ENCODE measurements around the gene PDIA3.
"Not testable (repeated sequence)": the region's sequence is repeated elsewhere in the genome, so short reads cannot be mapped to it uniquely, and the experiment has no call there.

Gene PDIA3

DNA sequence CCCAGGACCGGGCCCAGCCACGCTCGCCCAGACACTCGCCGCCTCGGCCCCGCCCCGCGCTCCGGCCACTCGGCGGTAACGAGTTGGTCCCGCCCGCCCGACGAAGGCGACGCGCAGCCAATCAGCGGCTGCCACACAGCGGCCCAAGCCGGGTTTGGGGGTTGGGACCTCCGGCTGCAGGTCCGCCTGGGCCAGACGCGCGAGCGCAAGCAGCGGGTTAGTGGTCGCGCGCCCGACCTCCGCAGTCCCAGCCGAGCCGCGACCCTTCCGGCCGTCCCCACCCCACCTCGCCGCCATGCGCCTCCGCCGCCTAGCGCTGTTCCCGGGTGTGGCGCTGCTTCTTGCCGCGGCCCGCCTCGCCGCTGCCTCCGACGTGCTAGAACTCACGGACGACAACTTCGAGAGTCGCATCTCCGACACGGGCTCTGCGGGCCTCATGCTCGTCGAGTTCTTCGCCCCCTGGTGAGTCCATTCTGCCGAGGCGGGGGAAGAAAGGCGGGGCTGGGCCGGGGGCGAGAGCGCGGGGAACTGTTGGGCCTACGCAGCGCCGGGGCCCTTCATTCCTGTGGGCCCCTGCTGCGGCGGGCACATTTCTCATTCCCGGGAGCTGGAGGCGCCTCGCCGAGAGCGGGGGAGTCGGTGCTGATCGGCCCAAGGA, at the start of gene PDIA3:
PDIA3 (plus strand) TSS at position 194 of the 658 bp plus-strand sequence; CDS start at position 296, 102 bp downstream.
- DNase-seq: peak; percentile 69

DNA sequence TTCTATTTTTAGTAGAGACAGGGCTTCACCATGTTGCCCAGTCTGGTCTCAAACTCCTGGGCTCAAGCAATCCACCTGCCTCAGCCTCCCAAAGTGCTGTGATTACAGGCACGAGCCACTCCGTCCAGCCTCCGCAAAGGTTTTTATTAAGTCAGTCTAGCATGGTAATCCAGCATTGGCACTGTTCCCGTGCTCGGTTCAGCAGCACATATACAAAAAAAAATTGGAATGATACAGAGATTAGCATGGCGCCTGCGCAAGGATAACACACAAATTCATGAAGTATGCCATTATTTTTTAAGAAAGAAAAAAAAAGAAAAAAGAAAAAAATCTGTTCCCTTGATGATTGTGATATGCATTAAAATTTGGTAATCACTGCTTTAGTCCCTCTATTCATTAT, 44.1 kb upstream of the PDIA3 start:
- no peak for DNase-seq

DNA sequence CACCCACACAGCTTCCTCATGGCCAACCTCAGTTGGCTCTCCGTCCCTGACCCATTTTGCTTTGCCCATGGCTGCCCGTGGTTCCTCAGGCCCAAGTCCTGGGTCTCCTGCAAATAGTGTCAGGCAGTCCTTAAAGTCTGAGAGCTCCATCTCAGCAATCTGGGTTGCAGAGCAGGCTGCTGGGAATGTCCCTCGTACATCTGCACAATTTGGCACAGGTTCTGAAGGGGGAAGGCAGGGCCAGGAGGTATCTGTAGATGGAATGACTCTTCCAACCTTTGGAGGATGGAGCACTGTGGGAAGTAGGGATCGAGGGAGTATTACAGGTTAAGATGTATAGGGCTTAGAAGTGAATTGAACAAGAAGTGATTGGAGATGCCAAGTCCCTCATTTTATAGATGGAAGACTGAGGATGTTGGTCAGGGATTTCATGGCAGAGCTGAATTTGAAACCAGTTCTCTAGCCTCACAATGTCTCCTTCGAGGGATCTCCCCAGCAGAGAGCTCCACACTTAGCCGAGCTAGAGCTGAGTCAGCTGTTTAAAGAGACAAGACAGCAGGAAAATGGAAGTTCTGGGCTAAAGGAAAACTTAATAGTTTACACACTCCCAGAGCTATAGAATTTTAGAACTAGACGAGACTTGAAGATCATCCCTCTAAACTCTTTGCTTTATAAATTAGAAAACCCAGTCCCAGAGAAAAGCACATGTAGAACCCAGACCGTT, 43.4 kb upstream of the PDIA3 start:
- DNase-seq: no peak

DNA sequence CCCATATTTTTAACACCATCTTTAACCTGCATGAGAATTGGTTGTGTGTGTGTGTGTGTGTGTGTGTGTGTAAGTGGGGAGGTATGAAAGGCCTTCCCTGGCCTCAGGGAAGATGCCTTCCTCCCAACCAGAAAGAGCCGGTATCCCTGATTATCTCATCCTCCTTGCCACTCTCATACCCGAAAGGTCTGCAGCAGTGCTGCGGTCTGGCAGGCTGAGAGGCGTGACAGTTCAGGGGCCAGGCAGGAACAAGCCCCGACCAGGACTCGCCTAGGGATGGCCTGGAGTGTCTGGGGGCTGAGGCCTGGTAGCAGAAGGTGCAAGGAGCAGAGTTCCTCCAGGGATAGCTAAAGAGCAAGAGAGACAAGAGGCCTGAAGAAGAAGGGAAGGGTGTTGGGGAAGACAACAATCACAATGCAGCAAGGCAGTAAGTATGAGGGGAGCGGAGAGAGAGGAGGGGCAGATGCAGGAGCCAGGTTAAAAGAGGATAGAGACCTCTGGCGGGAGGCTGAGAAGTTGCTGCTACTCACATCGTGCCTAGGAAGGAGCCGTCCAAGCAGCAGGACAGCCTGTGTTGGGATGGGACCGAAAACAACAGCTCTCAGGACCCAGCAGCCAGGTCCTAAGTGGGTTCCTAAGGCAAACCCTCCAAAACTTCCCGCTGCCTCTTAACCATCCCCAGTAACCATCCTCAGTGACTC, 35.7 kb upstream of the PDIA3 start:
- DNase-seq: not testable (repeated sequence)

DNA sequence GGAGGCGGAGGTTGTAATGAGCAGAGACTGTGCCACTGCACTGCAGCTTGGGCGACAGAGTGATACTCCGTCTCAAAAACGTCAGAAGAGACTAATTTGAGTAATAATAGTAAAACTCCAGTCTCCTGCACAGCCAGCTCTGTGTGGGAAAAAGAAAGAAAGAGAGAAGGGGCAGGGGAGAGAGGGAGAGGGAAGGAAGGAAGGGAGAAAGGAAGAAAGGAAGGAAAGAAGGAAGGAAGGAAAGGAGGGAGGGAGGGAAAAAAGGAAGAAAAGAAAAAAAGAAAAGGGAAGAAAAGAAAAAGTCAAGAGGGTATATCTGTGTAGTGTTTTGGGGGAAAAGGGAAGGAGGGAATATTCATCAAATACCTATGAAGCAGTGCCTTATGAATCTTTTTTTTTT, 23.1 kb upstream of the PDIA3 start:
- DNase-seq: no peak

DNA sequence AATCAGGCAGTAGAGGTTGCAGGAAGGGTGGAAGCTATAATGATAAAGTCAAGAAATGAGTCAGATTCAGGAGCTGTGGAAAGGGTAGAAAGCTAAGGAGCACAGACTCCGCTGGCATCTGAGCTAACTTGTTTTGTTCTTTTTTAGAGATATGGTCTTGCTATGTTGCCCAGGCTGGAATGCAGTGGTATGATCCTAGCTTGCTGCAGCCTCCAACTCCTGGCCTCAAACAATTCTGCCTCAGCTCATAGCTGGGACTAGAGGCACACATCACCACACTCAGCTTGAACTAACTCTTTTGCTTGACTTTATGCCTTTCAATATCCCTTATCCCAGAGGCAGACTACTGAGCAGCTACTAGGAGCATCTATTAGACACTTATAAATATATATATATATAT, 19.9 kb upstream of the PDIA3 start:
- DNase-seq: not testable (repeated sequence)

DNA sequence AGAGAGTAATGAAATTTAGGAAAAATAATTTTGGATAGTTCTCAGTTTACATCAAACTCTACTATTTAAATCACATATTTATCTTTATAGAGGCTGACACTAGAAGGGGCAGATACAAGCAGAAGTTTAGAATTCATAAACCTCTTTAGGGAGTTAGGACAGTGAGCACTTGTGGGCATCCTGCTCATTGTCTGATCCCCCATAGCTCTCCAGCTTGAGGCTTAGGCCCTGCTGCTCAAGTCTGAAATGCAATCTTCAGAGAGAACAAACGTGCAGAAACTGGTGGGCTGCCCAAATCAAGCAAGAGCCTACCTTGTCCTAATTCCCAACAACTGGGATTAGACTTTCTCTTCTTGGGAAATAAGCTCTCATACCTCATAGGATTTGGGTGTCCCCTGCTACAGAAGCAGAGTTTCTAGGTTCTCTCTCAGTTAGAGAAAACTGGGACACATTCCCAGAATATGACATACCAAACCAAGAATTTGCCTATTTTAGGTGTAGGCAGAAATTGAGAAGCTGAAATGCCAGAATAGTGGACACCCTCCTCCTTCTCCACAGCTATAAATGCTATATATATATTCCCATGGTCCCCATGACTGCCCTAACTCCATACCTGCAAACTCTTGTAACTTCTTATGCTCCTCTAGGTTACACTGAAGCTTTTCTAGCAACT, 18.0 kb upstream of the PDIA3 start:
- DNase-seq: not testable (repeated sequence)

DNA sequence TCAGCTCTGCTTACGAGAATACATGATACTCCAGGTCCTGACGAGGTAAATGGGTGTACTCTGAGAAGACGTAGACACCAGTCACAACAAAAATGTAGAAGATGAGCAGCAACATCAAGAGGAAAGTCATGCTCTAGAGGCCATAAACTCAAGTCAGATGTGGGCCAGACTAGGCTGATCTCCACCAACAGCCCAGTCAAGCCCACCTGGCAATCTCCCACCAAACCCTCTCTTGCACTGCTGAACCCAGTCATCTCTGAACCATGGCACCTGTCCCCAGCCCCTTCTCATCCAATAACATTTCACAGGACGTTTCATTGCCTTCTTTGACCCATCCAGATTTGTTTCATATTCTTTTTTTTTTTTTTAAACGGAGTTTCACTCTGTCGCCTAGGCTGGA, 10.8 kb upstream of the PDIA3 start:
- DNase-seq: no peak

DNA sequence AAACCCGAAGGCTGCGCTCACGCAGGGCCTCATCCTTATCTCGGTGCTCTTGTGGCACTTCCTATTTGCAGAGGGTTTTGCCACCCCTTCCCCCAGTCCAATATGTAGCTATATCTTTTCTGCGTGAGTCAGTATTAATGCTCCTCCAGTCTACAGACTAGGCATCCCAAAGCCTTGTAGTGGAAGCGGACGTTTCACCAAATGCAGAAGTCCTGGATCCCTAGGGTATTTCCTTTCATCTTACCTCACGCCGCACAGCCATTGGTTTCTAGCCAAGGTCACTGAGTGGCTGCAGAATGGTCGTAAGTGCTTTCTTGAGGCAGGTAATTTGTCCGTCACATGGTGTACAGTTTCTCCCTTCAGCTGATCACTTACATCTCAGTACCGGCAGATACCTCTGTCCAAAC, 668 bp downstream of the PDIA3 start:
- DNase-seq: not testable (repeated sequence)

DNA sequence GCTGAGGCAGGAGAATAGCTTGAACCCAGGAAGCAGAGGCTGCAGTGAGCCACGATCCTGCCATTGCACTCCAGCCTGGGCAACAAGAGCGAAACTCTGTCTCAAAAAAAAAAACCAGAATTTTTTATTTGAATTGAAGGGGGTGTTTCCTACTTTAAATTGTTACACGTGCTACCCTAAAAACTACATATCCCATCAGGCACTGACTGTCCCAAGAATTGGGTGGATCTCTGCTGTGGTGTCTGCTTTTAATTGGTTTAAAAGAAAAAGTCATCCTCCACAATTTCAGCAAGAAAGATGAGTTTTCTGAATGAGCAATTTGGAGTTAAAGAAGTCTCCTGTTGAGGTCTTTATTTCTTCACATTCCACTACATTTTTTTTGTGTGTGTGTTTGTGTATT, 2.1 kb downstream of the PDIA3 start:
- DNase-seq: no peak

DNA sequence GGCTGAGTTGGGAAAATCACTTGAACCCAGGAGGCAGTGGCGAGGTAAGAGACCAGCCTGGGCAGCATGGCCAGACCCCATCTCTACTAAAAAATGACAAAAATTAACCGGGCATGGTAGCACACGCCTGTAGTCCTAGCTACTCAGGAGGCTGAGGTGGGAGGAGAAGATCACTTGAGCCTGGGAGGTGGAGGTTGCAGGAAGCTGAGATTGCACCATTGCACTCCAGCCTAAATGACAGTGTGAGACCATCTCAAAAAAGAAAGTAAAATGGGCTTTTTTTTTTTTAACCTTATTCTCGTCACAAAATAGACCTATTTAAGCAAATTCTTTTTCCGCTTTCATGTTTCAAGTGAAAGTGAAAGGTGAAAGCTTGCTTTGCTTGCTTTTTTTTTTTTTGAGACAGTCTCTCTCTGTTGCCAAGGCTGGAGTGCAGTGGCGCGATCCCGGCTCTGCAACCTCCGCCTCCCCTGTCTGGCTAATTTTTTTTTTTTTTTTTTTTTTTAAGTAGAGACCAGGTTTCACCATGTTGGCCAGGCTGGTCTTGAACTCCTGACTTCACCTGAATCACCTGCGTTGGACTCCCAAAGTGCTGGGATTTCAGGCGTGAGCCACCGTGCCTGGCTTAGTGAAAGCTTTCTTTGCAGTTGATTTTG, 3.6 kb downstream of the PDIA3 start:
- DNase-seq: no peak

DNA sequence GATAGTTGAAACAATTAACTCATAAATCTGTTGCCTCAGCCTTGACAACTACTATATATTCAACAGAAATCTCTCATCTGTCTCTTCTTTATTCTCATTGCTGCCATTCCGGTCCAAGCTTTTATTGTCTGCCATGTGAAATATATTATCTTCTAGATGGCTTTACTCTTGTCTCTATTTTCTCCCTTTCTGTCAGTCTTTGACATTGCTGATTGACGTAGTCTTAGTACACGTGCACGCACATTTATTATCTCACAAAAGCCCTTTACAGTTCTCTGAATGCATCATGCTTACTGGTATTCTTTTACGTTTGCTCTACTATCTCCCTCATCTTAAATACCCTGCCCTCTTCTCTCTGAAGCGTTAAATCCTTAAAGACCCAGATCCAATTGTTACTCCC, 5.6 kb downstream of the PDIA3 start:
- no peak for DNase-seq

DNA sequence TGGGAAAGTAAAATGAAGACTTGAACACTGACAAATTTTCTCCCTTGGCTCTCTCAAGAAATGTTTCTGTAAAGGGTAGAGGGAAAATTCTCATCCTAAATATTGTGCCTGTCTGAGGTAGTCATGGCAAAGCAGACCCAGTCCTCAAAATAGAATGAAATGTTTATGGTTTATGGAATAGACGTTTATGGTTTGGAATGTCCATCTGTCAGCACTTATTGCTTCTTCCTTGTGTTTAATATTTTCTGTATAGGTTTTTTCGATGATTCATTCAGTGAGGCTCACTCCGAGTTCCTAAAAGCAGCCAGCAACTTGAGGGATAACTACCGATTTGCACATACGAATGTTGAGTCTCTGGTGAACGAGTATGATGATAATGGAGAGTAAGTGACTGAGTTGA, 16.6 kb downstream of the PDIA3 start:
- DNase-seq: no peak

DNA sequence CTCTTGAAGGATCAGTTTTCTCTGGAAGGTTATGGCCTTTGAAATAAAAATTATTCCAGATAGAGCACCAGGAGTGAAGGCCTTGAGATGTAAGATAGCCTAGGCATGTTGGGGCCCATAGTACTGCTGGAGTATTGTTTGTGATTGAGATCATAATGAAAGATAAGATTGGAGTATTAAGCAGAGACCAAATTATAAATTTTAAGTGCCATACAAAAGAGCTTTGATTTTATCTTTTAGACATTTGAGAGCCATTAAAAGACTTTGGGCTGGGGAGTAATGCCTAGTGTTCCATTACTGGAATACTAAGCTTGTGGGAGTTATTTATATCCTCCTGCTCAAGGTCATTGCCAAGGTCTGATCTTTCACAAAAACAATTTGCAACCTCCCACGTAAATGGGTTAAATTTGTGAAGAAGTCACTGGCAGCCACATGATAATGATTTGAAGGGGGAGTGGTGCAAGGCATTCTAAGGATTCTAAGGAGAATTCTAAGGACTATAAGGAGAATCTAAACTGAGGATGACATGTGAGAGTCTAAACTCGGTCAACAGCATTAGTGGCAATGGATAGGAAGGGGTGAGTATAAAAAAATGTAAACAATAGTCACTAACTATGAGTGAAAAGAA, 17.7 kb downstream of the PDIA3 start:
- DNase-seq: no peak

DNA sequence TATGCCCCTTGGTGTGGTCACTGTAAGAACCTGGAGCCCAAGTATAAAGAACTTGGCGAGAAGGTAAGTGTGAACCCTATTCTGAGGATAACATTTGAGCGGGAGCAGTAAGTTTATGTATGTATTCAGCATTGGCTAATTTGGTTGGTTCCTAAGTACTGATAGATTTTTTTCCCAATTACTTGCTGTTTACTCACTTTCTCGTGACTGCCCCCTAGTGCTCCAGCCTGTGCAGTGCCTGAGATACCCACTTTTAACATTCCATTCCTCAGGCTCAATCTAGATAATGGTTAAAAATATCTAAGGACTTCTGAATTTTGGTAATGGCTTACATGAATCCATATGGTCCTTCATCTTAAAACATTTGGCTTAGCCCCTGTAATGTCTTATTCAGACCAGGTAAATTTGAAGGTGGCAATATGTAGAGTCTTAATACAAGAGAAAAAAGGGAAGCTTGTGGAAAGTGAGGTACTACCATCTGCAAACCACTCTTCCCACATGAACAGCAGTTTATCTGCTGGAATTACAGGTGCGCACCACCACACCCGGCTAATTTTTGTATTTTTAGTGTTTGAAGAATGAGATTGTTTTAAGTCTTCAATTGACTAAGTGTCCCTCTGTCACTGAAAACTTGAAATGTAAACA, 23.5 kb downstream of the PDIA3 start:
- DNase-seq: no peak

DNA sequence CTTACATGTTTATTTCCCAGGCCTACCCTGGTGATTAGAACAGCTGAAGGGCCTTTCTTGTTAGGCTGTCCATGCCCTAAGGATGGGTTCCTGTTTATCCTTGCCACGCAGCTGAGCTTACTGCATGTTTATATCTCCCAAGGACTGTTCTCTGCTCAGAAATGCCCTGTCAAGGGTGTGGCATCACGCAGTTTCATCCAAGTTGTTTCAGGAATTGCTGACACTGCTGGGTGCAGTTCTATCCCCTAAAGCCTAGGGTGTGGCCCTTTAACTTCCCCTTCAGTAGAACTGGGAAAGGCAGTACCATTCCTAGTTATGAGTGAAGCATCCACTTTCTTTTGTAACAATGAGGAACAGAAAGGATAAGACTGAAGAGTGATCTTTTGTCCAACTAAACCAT, 25.6 kb downstream of the PDIA3 start:
- no peak for DNase-seq

DNA sequence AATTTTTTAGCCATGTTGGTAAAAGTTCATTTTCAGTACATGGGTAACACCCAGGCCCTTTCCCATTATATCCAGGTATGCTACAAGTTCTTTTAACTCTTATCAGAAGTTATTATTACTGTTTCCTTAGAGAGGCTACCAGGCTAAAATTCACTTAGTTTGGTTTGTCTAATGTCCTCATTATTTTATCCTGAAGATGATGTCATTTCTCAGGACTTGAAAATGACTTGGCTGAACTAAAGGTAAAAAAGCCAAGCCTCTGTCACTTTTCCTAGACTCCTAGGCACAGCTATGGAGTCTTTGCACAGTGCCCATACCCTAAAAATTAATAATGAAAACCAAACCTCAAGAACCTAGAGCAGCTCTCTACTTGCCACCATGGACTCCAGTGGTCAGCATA, 26.4 kb downstream of the PDIA3 start:
- no peak for DNase-seq

DNA sequence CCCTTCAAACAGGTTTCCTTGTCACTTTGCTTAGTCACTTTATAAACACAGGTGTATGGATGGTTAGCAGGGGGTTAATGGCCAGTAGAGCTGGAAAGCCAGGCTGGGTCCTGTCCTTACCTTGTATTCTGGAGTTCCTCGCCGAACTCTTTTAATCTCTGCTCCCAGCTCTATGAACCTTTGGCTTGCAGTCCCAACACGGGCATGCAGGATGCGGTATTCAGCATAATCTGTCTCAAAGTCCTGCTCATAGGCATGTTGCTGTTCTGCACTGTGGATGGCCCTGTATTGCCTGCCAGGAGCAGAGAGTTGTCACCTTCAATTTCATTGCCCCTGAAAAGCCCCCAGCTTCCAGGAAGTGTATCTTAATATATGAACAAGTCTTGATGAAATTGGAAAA, 27.8 kb downstream of the PDIA3 start:
- no peak for DNase-seq

DNA sequence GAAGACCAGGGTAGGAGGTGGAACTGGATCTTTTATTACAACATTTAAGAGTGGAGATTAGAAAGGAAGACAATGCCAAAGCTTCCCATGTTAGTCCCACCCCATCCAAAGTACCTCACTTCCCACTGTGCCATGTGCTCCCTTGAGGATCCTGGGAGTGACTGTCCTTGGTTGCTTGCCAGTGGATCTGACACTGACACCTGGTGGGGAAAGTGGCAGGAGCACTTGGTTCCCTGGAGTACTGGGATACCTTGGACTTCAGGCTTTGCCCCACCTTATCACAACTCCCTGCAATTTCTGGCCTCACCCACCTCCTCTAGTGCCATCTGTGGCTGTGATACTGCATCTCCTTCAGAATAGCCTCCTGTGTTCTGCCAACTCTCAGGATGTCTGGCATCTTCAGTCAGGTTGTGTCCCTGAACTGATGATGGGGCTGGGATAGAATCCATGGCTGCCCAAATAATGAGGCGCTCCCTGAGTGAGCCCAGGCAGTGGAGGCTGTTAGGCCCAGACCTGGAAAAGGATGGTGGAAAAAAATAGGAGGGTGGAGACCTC, 29.2 kb downstream of the PDIA3 start:
- DNase-seq: no peak

DNA sequence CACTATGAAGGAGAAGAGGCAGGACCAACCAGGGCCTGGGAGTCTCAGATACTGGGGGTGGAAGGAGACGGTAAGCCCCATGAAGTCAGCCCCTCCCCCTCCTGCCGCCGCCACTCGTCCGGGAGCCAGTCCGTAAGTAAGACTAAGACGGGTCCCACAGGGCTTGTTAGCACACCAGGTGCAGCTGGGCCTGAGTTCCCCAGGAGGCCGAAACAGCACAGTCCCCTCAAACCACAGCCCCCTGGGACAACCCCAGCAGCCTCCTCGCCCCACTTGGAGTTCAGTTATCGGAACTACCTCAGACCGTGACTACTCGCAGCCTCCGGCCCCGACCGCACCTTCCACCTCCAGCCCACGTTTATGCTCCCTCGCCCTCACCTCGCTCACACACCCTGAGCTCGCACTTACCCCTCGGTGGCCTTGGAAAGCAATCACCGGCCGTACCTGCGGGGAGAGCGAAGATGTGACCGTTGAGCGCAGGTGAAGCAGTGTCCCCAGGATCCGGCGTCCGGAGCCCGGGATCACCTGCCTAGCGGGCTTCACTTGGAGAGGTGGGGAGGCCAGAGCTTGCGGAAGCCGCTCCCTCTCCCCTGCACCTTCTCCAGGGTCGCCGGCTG, 30.0 kb downstream of the PDIA3 start:
- no peak for DNase-seq

DNA sequence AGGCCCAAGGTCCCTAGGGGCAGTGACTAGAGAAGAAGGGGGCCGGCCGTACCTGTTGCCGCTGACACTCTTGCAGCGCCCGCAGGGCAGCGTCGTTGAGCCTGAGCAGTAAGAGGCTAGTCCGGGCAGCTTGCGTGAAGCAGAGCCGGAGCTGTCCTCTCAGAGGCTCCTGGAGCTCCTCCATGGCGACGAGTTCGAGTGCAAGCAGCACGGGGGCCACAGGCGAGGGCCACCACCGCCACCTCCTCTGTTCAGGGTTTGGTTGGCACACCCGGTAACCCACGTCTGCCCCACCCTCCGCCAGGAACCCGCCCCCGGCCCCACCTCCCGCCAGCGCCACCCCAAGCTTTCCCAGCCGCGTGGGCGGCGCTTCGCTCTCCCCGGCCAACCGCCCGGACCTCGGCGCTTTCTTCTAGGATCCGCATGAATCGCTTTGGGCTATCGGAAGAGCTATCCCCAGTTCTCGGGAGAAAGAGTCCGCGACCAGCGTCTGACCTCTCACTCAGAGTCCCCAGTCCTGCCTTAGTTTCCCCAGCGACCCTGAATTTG, 30.6 kb downstream of the PDIA3 start, which contains the start of gene ELL3:
ELL3 (minus strand) TSS at position 249 of the 549 bp plus-strand sequence; CDS start at position 184, 65 bp downstream.
- peak; percentile 83 for DNase-seq
